ENCODE results near the gene FAHD1. TPM values are rescaled to one million over a fixed set of nuclear protein-coding genes. Genes with fewer than 3 reads are reported as not detected.

Gene FAHD1
- total and polyA plus RNA-seq, 9 of the 15 experiments (the other 6 are each of a cell fraction or from before 2014, with no cell fraction given) = 2.2 to 20.9 (median 10.7) TPM

DNA sequence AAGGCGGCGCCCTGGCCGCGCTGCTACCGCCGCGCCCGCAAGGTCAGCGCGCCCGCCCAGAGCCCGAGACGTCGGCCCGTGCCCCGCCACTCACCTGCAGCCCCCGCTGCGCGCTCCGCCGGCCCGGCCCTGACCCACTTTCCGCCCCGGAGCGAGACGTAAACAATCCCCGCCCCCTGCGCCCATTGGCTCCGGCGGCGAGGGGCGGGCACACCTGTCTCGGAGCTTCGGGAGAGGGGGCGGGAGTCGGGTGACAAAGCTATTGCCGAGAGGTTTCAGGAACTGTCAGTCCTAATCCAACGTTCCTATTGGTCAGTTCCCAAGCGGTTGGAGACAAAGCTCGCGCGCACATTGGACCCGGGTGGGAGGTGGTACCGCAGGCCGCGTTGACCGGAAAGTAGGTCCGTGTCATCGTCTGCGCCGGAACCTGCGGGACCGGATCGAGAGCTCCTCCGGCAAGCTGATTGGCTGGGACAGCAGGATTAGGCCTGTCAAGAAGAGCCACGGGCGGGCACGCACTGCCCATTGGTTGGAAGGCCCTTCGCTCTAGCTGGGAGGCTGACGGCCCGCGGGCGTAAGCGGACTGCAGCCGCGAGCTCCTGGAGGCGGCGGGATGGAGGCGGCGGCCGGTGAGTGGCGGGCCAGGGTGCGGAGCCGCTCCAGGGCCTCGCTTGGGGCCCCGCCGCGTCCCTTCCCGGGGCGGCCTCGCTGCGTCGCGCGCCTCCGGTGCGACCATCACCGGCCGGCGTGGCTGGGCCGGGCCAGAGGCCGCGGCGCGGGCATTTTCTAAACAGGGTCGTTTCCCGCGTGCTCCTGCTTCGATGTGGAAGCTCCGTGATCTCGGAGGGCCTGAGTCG is 44.4 kb upstream of the FAHD1 start, which contains the start of the genes NUBP2 and SPSB3 (continued):
- TF ChIP-seq SMAD1 (IDR thresholded peaks at IDR 0.05; ENCODE audit: low read depth, low read length, partially characterized antibody) = no peak
- no peak for TF ChIP-seq ZNF445 (CRISPR knock-in tag; IDR thresholded peaks at IDR 0.05; ENCODE audit: low read depth)
- no peak for TF ChIP-seq GTF2F1 (IDR thresholded peaks at IDR 0.05; ENCODE audit: low read depth, low read length)
- TF ChIP-seq ZNF184 (CRISPR knock-in tag; IDR thresholded peaks at IDR 0.05) = no peak
- no peak for TF ChIP-seq RBM14 (IDR thresholded peaks at IDR 0.05; ENCODE audit: borderline replicate concordance, insufficient read depth, low read depth, low read length)
- no peak for TF ChIP-seq SRSF3 (IDR thresholded peaks at IDR 0.05; ENCODE audit: insufficient read depth, low read length)
- no peak for TF ChIP-seq NR2C1 (IDR thresholded peaks at IDR 0.05)
- no peak for TF ChIP-seq NR2C1 (tag; IDR thresholded peaks at IDR 0.05)
- no peak for TF ChIP-seq ZNF24 (IDR thresholded peaks at IDR 0.05)
- TF ChIP-seq, protein P1, sequence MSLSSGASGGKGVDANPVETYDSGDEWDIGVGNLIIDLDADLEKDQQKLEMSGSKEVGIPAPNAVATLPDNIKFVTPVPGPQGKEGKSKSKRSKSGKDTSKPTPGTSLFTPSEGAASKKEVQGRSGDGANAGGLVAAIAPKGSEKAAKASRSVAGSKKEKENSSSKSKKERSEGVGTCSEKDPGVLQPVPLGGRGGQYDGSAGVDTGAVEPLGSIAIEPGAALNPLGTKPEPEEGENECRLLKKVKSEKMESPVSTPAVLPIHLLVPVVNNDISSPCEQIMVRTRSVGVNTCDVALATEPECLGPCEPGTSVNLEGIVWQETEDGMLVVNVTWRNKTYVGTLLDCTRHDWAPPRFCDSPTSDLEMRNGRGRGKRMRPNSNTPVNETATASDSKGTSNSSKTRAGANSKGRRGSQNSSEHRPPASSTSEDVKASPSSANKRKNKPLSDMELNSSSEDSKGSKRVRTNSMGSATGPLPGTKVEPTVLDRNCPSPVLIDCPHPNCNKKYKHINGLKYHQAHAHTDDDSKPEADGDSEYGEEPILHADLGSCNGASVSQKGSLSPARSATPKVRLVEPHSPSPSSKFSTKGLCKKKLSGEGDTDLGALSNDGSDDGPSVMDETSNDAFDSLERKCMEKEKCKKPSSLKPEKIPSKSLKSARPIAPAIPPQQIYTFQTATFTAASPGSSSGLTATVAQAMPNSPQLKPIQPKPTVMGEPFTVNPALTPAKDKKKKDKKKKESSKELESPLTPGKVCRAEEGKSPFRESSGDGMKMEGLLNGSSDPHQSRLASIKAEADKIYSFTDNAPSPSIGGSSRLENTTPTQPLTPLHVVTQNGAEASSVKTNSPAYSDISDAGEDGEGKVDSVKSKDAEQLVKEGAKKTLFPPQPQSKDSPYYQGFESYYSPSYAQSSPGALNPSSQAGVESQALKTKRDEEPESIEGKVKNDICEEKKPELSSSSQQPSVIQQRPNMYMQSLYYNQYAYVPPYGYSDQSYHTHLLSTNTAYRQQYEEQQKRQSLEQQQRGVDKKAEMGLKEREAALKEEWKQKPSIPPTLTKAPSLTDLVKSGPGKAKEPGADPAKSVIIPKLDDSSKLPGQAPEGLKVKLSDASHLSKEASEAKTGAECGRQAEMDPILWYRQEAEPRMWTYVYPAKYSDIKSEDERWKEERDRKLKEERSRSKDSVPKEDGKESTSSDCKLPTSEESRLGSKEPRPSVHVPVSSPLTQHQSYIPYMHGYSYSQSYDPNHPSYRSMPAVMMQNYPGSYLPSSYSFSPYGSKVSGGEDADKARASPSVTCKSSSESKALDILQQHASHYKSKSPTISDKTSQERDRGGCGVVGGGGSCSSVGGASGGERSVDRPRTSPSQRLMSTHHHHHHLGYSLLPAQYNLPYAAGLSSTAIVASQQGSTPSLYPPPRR (CRISPR knock-in tag; IDR thresholded peaks at IDR 0.05; ENCODE audit: borderline replicate concordance) = no peak
- TF ChIP-seq, protein P2, sequence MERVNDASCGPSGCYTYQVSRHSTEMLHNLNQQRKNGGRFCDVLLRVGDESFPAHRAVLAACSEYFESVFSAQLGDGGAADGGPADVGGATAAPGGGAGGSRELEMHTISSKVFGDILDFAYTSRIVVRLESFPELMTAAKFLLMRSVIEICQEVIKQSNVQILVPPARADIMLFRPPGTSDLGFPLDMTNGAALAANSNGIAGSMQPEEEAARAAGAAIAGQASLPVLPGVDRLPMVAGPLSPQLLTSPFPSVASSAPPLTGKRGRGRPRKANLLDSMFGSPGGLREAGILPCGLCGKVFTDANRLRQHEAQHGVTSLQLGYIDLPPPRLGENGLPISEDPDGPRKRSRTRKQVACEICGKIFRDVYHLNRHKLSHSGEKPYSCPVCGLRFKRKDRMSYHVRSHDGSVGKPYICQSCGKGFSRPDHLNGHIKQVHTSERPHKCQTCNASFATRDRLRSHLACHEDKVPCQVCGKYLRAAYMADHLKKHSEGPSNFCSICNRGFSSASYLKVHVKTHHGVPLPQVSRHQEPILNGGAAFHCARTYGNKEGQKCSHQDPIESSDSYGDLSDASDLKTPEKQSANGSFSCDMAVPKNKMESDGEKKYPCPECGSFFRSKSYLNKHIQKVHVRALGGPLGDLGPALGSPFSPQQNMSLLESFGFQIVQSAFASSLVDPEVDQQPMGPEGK (CRISPR knock-in tag; IDR thresholded peaks at IDR 0.05; ENCODE audit: borderline replicate concordance) = no peak
- no peak for TF ChIP-seq ZNF830 (CRISPR knock-in tag; IDR thresholded peaks at IDR 0.05)
- peak; percentile 95 for TF ChIP-seq FOS (IDR thresholded peaks at IDR 0.05; ENCODE audit: extremely low read depth, insufficient read length)
- peak; percentile 98 for TF ChIP-seq ASH1L (IDR thresholded peaks at IDR 0.05; ENCODE audit: borderline replicate concordance, low read depth, partially characterized antibody)
- TF ChIP-seq SNRNP70 (optimal IDR thresholded peaks at IDR 0.05; ENCODE audit: low read depth, low read length) = no peak
- no peak for TF ChIP-seq ZNF224 (CRISPR knock-in tag; IDR thresholded peaks at IDR 0.05)
- TF ChIP-seq KAT7 (CRISPR knock-in tag; IDR thresholded peaks at IDR 0.05; ENCODE audit: borderline replicate concordance) = no peak
- TF ChIP-seq MTA3 (IDR thresholded peaks at IDR 0.05; ENCODE audit: borderline replicate concordance) = peak; percentile 77; the same call in 1 of the 2 replicates
- TF ChIP-seq CREM (IDR thresholded peaks at IDR 0.05; ENCODE audit: low read depth) = peak; percentile 99
- TF ChIP-seq ZNF76 (CRISPR knock-in tag; IDR thresholded peaks at IDR 0.05; ENCODE audit: borderline replicate concordance) = no peak
- TF ChIP-seq MYNN (IDR thresholded peaks at IDR 0.05) = no peak
- no peak for TF ChIP-seq MYNN (CRISPR knock-in tag; IDR thresholded peaks at IDR 0.05)
- no peak for TF ChIP-seq BHLHE40 (IDR thresholded peaks at IDR 0.05; ENCODE audit: low read length)
- peak; percentile 21; the same call in 1 of the 2 replicates for TF ChIP-seq MAFK (IDR thresholded peaks at IDR 0.05; ENCODE audit: low read length)

Data from K562 (cell line).